ENCODE results near the gene LYSMD1.

GRCh38 chr1:151189637-151190445 lies 24.1 kb upstream of the LYSMD1 start, which contains the start of gene VPS72:
- peak; percentile 95 for TF ChIP-seq POLR2AphosphoS5 (IDR thresholded peaks at IDR 0.05; ENCODE audit: borderline replicate concordance, low read depth, low read length)
- TF ChIP-seq EZH2 (IDR thresholded peaks at IDR 0.05), result no peak
- peak; percentile 48 for TF ChIP-seq FOXP2 (optimal IDR thresholded peaks at IDR 0.05; ENCODE audit: control extremely low read depth, extremely low read length, insufficient read depth)

Measured in SK-N-MC (cell line).